Right atrium auricular region (tissue), 2 donors: ENCODE data around the gene CAMK2G. TPM values are rescaled to one million over a fixed set of nuclear protein-coding genes. Genes with fewer than 3 reads are reported as not detected.

Experiments used
- DNase-seq: peaks from one replicate; pipeline ENCODE4 v3.0.0-alpha.2; 2019; ENCODE audit warnings: low spot score
- H3K27ac ChIP-seq, 2 donors: fragments of 200-600 bp; sonication (generic); 1 replicate in 1 of 2; 2 replicates in 1 of 2; pipeline ENCODE4 v1.5.1; 2016 to 2019
- H3K27me3 ChIP-seq, 2 donors: fragments of 200-600 bp; sonication (generic); one replicate each; pipeline versions ENCODE4 v1.5.1 to v1.6.0; 2017 to 2019
- H3K36me3 ChIP-seq: fragments of 200-600 bp; sonication (generic); one replicate; pipeline ENCODE4 v1.5.1; 2016
- H3K4me1 ChIP-seq, 2 donors: fragments of 200-600 bp; sonication (generic); one replicate each; pipeline versions ENCODE4 v1.5.1 to v1.6.0; 2017 to 2019
- H3K4me3 ChIP-seq, 2 donors: fragments of 200-600 bp; sonication (generic); 1 replicate in 1 of 2; 2 replicates in 1 of 2; pipeline ENCODE4 v1.5.1; 2017 to 2019; ENCODE audit warnings: mild to moderate bottlenecking in 1 of 2, moderate library complexity in 1 of 2
- H3K9me3 ChIP-seq, 2 donors: fragments of 200-600 bp; sonication (generic); one replicate each; pipeline ENCODE4 v1.5.1; 2019
- total RNA-seq, 2 donors: library from RNA; depleted of rRNA; stranded (reverse); fragments of >200 nt; gene quantifications; one replicate each; pipeline ENCODE4 v1.1.0, GENCODE V29; 2016
- TF ChIP-seq, protein P1 (sequence below), 2 donors: fragments of 200-600 bp; sonication (generic); IDR thresholded peaks; one replicate each; pipeline ENCODE4 v1.5.1; 2019; ENCODE audit warnings: antibody characterized with exemption in 2 of 2

The CAMK2G gene
- total RNA-seq, 2 donors from 2014 or later: 12.1 to 17.4 TPM

DNA sequence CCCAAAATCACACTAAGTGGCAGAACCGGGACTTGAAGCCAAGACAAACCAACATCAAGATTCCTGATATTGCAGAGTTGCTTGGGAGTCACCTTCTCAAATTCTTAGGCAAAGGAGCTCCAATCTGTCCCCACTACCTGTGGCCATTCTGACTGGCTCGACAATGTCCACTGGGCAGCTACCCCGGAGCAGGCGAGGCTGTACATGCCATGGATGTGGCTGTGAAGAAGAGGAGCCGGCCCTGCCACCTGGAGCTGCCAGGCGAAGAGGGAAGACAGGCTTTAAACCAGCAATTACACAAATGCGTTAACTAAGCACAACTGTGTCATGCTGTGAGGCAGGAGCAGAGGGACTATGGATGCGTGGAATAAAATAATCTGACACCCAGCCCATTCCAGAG, 18.1 kb downstream of the CAMK2G start:
- TF ChIP-seq, protein P1, sequence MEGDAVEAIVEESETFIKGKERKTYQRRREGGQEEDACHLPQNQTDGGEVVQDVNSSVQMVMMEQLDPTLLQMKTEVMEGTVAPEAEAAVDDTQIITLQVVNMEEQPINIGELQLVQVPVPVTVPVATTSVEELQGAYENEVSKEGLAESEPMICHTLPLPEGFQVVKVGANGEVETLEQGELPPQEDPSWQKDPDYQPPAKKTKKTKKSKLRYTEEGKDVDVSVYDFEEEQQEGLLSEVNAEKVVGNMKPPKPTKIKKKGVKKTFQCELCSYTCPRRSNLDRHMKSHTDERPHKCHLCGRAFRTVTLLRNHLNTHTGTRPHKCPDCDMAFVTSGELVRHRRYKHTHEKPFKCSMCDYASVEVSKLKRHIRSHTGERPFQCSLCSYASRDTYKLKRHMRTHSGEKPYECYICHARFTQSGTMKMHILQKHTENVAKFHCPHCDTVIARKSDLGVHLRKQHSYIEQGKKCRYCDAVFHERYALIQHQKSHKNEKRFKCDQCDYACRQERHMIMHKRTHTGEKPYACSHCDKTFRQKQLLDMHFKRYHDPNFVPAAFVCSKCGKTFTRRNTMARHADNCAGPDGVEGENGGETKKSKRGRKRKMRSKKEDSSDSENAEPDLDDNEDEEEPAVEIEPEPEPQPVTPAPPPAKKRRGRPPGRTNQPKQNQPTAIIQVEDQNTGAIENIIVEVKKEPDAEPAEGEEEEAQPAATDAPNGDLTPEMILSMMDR (IDR thresholded peaks at IDR 0.05): no peak
- DNase-seq: no peak
- Histone ChIP-seq H3K4me3 (no peak overlapping the region), H3K27me3 (no peaks in the 10 kb centered on the region), H3K36me3 (peaks cover 34% of the 10 kb centered on the region), H3K9me3 (no peaks in the 10 kb centered on the region), H3K4me1 (peaks cover 0 to 2% of the 10 kb centered on the region in 2 donors), H3K27ac (no peak overlapping the region)

DNA sequence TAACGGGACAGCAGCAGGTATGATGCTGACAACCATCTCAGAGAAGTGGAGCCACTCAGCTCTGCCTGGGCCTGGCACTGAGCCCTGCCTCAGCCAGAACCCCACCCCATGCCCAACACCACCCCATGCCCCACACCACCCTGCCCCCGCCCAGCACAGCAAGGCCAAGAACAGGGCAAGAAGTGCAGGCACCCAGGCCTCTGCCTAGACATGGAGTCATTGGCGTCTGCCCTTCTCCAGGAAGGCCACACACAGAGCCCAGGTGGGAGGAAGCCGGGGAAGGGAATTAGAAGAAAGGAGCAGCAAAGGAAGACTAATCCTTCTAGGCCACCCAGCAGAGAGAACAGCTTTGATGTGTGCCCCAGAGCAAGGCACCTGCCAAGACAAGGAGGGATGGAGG, 18.9 kb downstream of the CAMK2G start:
- no peaks in the 10 kb centered on the region for H3K27me3 ChIP-seq
- H3K27ac ChIP-seq: no peak overlapping the region
- peaks cover 0 to 11% of the 10 kb centered on the region in 2 donors for H3K4me1 ChIP-seq
- no peak for DNase-seq
- TF ChIP-seq, protein P1 (IDR thresholded peaks at IDR 0.05): no peak
- peaks cover 29% of the 10 kb centered on the region for H3K36me3 ChIP-seq
- H3K9me3 ChIP-seq: no peaks in the 10 kb centered on the region
- no peak overlapping the region for H3K4me3 ChIP-seq

DNA sequence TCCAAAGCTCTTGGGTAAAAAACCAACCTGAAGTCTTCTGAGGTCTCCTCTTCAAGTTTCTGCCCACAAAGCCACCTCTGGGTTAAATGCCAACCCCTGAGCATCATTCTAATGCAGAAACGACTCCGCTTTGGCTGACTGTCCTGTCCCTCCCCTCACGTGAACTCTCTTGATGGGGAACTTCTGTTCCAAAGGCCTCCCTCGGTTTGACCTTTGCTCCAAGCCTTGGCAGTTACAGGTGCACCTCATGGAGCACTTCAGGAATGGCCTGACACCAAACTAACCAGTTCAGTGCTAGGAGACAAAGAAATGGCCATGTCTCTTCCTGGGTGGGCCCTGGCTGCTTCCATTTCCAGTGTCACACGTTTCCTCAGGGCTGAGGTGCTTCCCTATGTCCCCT, 20.0 kb downstream of the CAMK2G start:
- no peak overlapping the region for H3K4me3 ChIP-seq
- H3K27me3 ChIP-seq: no peaks in the 10 kb centered on the region
- TF ChIP-seq, protein P1 (IDR thresholded peaks at IDR 0.05): no peak
- H3K27ac ChIP-seq: no peak overlapping the region
- H3K4me1 ChIP-seq: peaks cover 0 to 22% of the 10 kb centered on the region in 2 donors
- DNase-seq: no peak
- no peaks in the 10 kb centered on the region for H3K9me3 ChIP-seq
- H3K36me3 ChIP-seq: peaks cover 20% of the 10 kb centered on the region

DNA sequence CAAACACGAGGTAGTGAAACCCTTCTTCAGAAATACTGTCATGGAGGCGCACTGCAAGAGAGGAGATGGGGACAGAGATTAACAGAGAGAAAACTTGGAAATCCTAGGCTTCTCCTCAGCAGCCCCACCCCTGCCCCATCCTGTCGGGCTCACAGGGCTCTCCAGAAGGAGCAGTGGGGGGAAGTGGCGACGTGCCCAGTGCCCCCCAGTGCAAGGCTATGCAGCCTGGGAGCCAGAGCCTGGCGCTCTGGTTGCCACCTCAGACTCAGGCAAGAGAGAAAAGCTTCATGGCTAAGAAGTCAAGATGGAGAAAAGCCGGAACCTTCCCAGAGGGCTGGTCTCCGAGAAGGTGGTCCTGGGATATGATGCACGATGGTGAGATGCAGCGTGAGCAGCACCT, 21.2 kb downstream of the CAMK2G start:
- no peak for DNase-seq
- peaks cover 18% of the 10 kb centered on the region for H3K36me3 ChIP-seq

DNA sequence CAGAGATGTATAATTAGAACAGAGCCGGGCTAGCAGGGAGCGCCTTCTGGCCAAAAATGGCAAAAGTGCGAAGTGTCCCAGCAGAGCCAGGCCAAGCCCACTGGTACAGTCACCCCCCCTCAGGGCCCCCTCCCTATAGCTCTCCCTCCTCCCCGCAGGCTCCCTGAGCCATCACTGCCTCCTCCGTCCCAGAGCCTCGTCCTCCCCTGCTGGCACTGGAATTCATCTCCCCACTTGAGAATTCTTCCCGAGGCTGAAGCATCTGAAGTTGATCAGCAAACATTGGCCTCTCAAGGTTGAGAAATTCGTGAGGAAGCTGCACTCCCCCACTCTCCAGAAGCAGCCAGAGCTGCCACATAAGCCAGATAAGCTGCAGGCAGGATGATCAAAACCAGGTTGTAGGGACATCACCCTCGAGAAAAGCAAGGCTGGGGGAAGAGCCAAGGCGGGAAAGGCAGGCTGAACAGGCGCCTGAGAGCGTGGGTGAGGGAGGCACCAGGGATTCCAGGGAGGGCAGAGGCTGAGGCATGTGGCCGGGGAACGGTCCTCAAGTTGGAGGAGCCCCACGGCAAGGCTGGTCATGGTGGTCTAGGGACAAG, 23.4 kb downstream of the CAMK2G start:
- no peak for DNase-seq
- Histone ChIP-seq H3K27me3 (no peaks in the 10 kb centered on the region), H3K9me3 (no peaks in the 10 kb centered on the region), H3K4me3 (no peak overlapping the region), H3K4me1 (peaks cover 0 to 28% of the 10 kb centered on the region in 2 donors), H3K36me3 (peaks cover 40% of the 10 kb centered on the region), H3K27ac (peak overlapping the region; percentile 37 to 72)
- TF ChIP-seq, protein P1 (IDR thresholded peaks at IDR 0.05): no peak

More for the DNA sequence above, 21.2 kb downstream of the CAMK2G start:
- H3K4me1 ChIP-seq: peaks cover 0 to 28% of the 10 kb centered on the region in 2 donors
- H3K27me3 ChIP-seq: no peaks in the 10 kb centered on the region
- no peak overlapping the region for H3K27ac ChIP-seq
- H3K4me3 ChIP-seq: no peak overlapping the region
- no peaks in the 10 kb centered on the region for H3K9me3 ChIP-seq
- TF ChIP-seq, protein P1 (IDR thresholded peaks at IDR 0.05): no peak

DNA sequence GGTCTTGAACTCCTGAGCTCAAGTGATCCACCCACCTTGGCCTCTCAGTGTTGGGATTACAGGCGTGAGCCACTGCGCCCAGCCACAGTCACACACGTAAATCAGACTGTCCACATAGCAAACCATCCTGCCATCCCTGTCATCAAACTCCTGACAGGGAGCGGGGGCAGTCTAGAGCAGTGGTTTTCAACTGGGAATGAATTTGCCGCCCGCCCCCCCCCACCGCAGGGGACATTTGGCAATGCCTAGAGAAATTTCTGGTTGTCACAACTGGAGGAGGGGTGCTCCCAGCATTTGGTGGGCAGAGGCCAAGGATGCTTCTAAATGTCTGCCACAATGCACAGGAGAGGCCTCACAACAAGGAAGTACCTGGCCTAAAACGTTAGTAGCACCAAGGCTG, 24.1 kb downstream of the CAMK2G start:
- TF ChIP-seq, protein P1 (IDR thresholded peaks at IDR 0.05): no peak
- Histone ChIP-seq H3K4me1 (peaks cover 0 to 28% of the 10 kb centered on the region in 2 donors), H3K27me3 (no peaks in the 10 kb centered on the region), H3K4me3 (no peak overlapping the region), H3K27ac (peak overlapping the region; percentile 32 to 72), H3K9me3 (no peaks in the 10 kb centered on the region), H3K36me3 (peaks cover 42% of the 10 kb centered on the region)
- DNase-seq: no peak
